C4-2B (cell line): ENCODE results near the gene C11orf58.
A peak's percentile ranks its signal among the peaks of the same experiment; 100 is the strongest.

Experiments used
- H3K27ac ChIP-seq: fragments of 450-650 bp; 2 replicates; pipeline ENCODE4 v1.5.1; 2017
- ZFX ChIP-seq: fragments of 450-650 bp; IDR thresholded peaks from 2 replicates; pipeline ENCODE4 v1.6.1; 2017
- TF ChIP-seq, protein P1 (sequence below): fragments of 450-650 bp; conservative IDR thresholded peaks from 2 replicates; pipeline ENCODE4 v1.5.1; 2017; ENCODE audit warnings: mild to moderate bottlenecking

Gene C11orf58

DNA sequence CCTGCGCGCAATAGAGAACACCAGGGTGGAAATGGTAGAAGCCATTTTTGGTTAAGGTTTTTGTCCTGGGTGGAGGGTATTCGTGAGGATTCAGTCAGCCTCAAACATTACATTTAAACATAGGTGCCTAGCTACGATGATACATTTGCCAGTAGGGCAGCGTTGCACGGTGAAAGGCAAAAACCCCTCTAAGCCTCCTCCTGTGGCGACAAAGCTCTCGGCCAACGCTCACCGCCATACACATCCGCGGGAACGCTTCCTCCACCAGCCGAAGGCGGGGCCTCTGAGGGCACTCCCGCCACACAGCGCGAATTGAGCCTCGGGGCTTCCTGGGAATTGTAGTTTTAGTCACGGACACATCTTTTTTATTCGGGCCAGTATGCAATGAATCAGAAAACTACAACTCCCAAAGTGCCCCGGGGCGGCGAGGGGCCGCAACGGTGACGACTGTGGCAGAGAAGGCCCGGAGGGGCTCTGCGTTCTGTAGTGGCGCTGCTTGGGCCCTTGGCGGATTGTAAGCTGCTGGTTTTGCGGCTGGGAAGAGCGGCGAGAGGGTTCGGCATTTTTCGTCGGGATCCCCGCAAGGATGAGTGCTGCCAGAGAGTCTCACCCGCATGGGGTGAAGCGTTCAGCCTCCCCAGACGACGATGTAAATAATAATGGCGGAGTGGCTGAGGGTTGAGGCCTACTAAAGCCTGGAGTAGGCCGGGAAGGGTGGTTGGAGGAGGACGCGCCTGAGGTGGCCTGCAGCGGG is at the start of gene C11orf58:
TSS of gene C11orf58 (plus strand) at position 455 of the 754 bp plus-strand sequence. CDS start at position 587, 132 bp downstream.
- peak within 1 kb of the TSS; percentile 94 for H3K27ac ChIP-seq
- TF ChIP-seq, protein P1, sequence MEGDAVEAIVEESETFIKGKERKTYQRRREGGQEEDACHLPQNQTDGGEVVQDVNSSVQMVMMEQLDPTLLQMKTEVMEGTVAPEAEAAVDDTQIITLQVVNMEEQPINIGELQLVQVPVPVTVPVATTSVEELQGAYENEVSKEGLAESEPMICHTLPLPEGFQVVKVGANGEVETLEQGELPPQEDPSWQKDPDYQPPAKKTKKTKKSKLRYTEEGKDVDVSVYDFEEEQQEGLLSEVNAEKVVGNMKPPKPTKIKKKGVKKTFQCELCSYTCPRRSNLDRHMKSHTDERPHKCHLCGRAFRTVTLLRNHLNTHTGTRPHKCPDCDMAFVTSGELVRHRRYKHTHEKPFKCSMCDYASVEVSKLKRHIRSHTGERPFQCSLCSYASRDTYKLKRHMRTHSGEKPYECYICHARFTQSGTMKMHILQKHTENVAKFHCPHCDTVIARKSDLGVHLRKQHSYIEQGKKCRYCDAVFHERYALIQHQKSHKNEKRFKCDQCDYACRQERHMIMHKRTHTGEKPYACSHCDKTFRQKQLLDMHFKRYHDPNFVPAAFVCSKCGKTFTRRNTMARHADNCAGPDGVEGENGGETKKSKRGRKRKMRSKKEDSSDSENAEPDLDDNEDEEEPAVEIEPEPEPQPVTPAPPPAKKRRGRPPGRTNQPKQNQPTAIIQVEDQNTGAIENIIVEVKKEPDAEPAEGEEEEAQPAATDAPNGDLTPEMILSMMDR = no peak
- peak; percentile 99 for TF ChIP-seq ZFX

DNA sequence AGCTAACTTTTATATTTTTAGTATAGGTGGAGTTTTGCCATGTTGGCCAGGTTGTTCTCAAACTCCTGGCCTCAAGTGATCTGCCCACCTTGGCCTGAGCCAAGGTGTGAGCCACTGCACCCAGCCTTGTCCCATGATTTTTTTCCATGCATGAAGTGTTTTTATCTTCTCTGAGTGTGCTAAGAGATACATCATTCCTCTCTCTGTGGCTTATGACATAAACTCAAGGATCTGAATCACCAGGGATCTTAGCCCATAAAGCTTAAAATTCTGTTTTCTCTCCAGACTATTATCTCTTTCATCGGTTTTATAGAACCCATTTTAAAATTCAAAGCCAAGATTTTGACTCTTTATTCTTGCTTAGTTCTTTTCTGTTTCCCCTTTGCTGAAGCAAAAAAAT is 48.4 kb upstream of the C11orf58 start:
- no peak overlapping the region for H3K27ac ChIP-seq
- TF ChIP-seq, protein P1 = no peak
- no peak for TF ChIP-seq ZFX

DNA sequence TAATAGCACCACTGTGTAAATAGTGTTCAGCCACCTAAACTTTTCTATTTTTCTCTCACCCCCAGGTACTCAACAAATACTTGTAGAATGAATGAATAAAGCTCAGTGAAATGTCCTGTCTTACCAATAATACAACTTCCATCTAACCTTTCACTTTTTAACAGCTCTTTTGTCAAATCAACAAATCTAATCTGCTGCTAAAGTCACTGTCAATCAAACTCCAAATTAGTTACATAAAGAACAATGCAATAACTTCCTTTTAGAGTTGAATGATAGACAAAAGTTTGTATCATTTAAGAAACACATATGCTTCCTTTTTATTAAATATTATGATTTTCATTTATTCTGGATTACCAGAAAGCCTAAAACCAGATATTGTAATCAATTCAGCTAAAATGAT is 34.7 kb upstream of the C11orf58 start:
- TF ChIP-seq, protein P1 = no peak
- no peak for TF ChIP-seq ZFX

DNA sequence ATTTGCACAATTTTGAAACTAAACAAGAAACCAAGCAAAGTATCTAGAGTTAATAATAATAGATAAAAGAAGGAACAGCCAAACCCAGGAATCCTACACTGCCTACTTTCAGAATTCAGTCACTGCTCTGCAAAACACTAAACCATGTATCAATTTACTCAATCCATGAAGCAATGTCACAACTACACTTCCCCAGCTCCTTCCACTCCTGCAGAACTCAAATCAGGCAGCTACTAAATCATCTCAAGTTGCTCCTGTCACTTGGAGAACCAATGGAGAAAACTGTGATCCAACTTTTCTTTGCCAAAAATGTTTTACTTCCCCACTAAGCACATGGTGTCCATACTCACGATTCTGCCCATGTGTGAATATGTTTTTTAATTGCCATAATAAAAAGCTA is 24.9 kb upstream of the C11orf58 start:
- no peak overlapping the region for H3K27ac ChIP-seq
- TF ChIP-seq, protein P1 = no peak
- no peak for TF ChIP-seq ZFX

More for the DNA sequence above, 34.7 kb upstream of the C11orf58 start:
- H3K27ac ChIP-seq = no peak overlapping the region

DNA sequence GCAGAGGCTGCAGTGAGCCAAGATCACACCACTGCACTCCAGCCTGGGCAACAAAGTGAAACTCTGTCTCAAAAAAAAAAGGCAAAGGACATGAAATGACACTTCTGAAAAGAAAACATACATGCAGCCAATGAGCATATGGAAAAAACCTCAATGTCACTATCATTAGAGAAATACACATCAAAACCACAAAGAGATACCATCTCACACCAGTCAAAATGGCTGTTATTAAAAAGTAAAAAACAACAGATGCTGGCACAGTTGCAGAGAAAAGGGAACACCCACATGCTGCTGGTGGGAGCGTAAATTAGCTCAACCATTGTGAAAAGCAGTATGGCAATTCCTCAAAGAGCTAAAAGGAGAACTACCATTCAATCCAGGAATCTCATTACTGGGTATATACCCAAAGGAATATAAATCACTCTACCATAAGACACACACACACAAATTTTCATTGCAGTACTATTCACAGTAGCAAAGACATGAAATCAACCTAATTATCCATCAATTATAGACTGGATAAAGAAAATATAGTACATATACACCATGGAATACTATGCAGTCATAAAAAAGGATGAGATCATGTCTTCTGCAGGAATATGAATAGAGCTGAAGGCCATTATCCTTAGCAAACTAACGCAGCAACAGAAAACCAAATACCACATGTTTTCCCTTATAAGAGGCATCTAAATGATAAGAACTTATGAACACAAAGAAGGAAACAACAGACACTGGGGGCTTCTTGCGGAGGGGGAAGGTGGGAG is 15.7 kb upstream of the C11orf58 start:
- TF ChIP-seq, protein P1 = no peak
- no peak for TF ChIP-seq ZFX
- H3K27ac ChIP-seq = no peak overlapping the region

DNA sequence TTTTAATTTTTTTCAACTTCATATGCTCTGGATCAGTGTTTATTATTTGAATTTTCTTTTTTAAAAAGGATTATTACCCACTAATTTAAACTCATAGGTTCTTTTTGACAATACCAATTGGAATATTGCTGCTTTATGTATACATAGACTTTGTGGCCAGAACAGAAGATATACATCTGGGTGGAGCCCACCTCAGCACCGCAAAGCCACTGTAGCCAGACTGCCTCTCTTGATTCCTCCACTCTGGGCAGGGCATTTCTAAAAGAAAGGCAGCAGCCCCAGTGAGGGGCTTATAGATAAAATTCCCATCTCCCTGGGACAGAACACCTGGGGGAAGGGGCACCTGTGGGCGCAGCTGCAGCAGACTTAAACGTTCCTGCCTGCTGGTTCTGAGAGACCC is 10.6 kb upstream of the C11orf58 start:
- H3K27ac ChIP-seq = no peak overlapping the region
- no peak for TF ChIP-seq ZFX
- TF ChIP-seq, protein P1 = no peak

DNA sequence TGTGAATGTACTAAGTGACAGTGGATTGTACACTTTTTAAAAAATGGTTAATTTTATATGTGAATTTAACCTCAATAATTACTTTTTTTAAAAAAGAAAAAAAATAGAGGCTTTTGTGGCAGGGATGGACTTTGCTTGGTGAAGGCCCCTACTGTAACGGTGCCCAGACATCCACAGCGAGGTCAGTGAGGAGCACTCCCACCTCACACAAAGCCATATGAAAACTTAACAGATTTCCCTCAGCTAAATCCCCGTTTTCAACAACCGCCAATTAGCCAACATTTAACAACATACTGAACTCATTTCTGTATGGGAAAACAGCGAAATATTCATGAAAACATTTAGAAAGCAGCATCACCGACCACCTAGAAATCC is 642 bp upstream of the C11orf58 start:
- no peak for TF ChIP-seq ZFX
- TF ChIP-seq, protein P1 = no peak
- peak overlapping the region; percentile 94 for H3K27ac ChIP-seq
